Measurements from ENCODE around the gene ALK.
A peak's percentile ranks its signal among the peaks of the same experiment; 100 is the strongest.

ALK gene

DNA sequence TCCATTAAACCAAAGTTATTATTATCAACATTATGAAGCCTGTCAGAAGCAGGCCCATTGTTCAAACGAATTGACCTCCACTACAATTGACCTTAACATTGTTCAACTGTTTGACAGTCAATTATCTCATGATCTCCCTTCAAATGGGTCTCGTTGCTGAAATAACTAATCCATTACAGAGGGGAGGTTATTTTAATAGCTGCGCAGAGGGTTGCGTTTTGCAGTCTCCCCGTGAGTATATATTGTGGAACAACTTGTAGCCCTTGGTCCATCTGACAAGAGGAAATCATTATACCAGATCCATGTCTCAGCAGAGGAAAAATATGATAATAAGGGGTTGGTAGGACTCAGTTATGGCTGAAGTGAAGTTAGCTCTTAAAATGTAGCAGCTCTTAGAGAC, 159.1 kb downstream of the ALK start (continued):
- TF ChIP-seq PRDM2 (tag by site-specific recombination; IDR thresholded peaks at IDR 0.05; ENCODE audit: borderline replicate concordance) (no peak), ZNF114 (tag by site-specific recombination; IDR thresholded peaks at IDR 0.05) (no peak), ZNF488 (tag by site-specific recombination; IDR thresholded peaks at IDR 0.05) (no peak), ZNF626 (tag by site-specific recombination; IDR thresholded peaks at IDR 0.05) (no peak), KLF10 (tag by site-specific recombination; IDR thresholded peaks at IDR 0.05) (no peak), ZNF585B (tag by site-specific recombination; IDR thresholded peaks at IDR 0.05) (no peak)

- CTCF ChIA-PET: interaction anchor here (0.6 kb wide), 1 partner anchor 35 kb away, joined by 4 read pairs; no protein-coding TSS in a partner anchor
- TF ChIP-seq ZBTB48 (tag by site-specific recombination; IDR thresholded peaks at IDR 0.05) (no peak), TCF7L2 (IDR thresholded peaks at IDR 0.05; ENCODE audit: borderline replicate concordance, low read depth, low read length) (no peak), ZNF521 (tag by site-specific recombination; IDR thresholded peaks at IDR 0.05) (no peak), ZFP37 (tag by site-specific recombination; IDR thresholded peaks at IDR 0.05) (no peak), SP2 (tag by site-specific recombination; IDR thresholded peaks at IDR 0.05) (no peak), GLI4 (tag by site-specific recombination; IDR thresholded peaks at IDR 0.05) (no peak), ZNF114 (tag by site-specific recombination; IDR thresholded peaks at IDR 0.05) (no peak), OSR2 (tag by site-specific recombination; IDR thresholded peaks at IDR 0.05) (no peak), ZNF580 (tag by site-specific recombination; IDR thresholded peaks at IDR 0.05) (no peak)
- TF ChIP-seq, protein P1, sequence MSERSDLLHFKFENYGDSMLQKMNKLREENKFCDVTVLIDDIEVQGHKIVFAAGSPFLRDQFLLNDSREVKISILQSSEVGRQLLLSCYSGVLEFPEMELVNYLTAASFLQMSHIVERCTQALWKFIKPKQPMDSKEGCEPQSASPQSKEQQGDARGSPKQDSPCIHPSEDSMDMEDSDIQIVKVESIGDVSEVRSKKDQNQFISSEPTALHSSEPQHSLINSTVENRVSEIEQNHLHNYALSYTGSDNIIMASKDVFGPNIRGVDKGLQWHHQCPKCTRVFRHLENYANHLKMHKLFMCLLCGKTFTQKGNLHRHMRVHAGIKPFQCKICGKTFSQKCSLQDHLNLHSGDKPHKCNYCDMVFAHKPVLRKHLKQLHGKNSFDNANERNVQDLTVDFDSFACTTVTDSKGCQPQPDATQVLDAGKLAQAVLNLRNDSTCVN (tag by site-specific recombination; optimal IDR thresholded peaks at IDR 0.05): no peak
- Histone ChIP-seq H3K9me3 (ENCODE audit: control insufficient read depth, insufficient read depth, low read depth, low read length) (no peaks in the 10 kb centered on the region), H3K4me3 (ENCODE audit: low read depth, low read length) (no peak overlapping the region), H3K27ac (ENCODE audit: extremely low read depth, low read depth, low read length) (no peak overlapping the region), H3K36me3 (ENCODE audit: control insufficient read depth in 2 of 2, insufficient read depth in 1 of 2, low read length in 2 of 2) (no peaks in the 10 kb centered on the region), H3K4me1 (ENCODE audit: control insufficient read depth, insufficient read depth, low read length) (no peaks in the 10 kb centered on the region)
- POLR2A ChIA-PET: no interaction called here
Measured at GRCh38 chr2:29761278-29761677, 160.1 kb downstream of the ALK start.

DNA sequence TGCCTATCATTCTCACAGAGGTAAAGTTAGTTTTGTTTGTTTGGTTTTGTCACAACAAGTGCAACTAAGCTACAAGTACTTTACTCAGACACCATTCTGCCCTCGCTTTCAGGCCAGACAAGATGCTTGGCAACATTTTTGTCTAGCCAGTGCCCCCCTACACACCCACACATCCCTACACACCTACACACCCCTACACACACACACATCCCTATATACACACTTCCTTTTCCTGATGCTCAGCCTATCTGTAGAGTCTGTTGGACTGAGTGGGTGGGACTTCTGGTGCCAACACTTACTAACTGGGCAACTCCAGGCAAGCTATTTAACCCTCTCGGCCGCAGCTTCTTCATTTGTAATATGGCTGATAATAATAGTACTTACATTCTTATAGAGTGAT, 161.4 kb downstream of the ALK start:
- no peaks in the 10 kb centered on the region for H3K36me3 ChIP-seq (ENCODE audit: control insufficient read depth in 2 of 2, insufficient read depth in 1 of 2, low read length in 2 of 2)
- ChIA-PET CTCF (interaction anchor here (0.5 kb wide), 1 partner anchor 764 kb away, joined by 3 read pairs; no protein-coding TSS in a partner anchor), POLR2A (no interaction called here)
- H3K4me3 ChIP-seq (ENCODE audit: low read depth, low read length): no peak overlapping the region
- H3K27ac ChIP-seq (ENCODE audit: extremely low read depth, low read depth, low read length): no peak overlapping the region
- TF ChIP-seq, protein P2, sequence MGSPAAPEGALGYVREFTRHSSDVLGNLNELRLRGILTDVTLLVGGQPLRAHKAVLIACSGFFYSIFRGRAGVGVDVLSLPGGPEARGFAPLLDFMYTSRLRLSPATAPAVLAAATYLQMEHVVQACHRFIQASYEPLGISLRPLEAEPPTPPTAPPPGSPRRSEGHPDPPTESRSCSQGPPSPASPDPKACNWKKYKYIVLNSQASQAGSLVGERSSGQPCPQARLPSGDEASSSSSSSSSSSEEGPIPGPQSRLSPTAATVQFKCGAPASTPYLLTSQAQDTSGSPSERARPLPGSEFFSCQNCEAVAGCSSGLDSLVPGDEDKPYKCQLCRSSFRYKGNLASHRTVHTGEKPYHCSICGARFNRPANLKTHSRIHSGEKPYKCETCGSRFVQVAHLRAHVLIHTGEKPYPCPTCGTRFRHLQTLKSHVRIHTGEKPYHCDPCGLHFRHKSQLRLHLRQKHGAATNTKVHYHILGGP (tag by site-specific recombination; IDR thresholded peaks at IDR 0.05): no peak
- TF ChIP-seq ZNF223 (tag by site-specific recombination; IDR thresholded peaks at IDR 0.05) (no peak), ZFHX2 (tag by site-specific recombination; conservative IDR thresholded peaks at IDR 0.05) (peak; percentile 76), ZNF140 (tag by site-specific recombination; IDR thresholded peaks at IDR 0.05) (no peak), ZNF571 (tag by site-specific recombination; IDR thresholded peaks at IDR 0.05) (no peak), ZNF202 (tag by site-specific recombination; IDR thresholded peaks at IDR 0.05; ENCODE audit: borderline replicate concordance) (no peak), PRDM6 (tag by site-specific recombination; IDR thresholded peaks at IDR 0.05) (no peak), EGR2 (tag by site-specific recombination; IDR thresholded peaks at IDR 0.05; ENCODE audit: low read depth) (peak; percentile 83), PRDM1 (tag by site-specific recombination; IDR thresholded peaks at IDR 0.05) (no peak)
- H3K9me3 ChIP-seq (ENCODE audit: control insufficient read depth, insufficient read depth, low read depth, low read length): no peaks in the 10 kb centered on the region
- H3K4me1 ChIP-seq (ENCODE audit: control insufficient read depth, insufficient read depth, low read length): no peaks in the 10 kb centered on the region

Data from HEK293 (cell line).